Astrocyte (in vitro differentiated cells and primary cell): ENCODE data around the gene DDAH1.

Experiments used
- CTCF ChIP-seq: IDR thresholded peaks from 2 replicates; pipeline ENCODE4 v1.5.1; 2011; ENCODE audit warnings: low read depth, mild to moderate bottlenecking, inconsistent platforms, low read length, moderate library complexity; ENCODE audit not compliant: insufficient read depth
- EZH2 ChIP-seq: IDR thresholded peaks from 2 replicates; pipeline ENCODE4 v1.6.1; 2012; ENCODE audit warnings: mild to moderate bottlenecking, low read length, inconsistent platforms; ENCODE audit not compliant: insufficient read depth

- TF ChIP-seq CTCF = no peak
- no peak for TF ChIP-seq EZH2
Measured at GRCh38 chr1:85277802-85278201, 187.2 kb downstream of the DDAH1 start.
